Renal cortex interstitium (tissue), 11 donors: ENCODE measurements around the gene CUEDC1. TPM values are rescaled to one million over a fixed set of nuclear protein-coding genes. Genes with fewer than 3 reads are reported as not detected.

ENCODE experiments used
- DNase-seq, 11 donors: peaks; one replicate each; pipeline ENCODE4 v3.0.0-alpha.2; 2013; ENCODE audit warnings: low read depth in 9 of 11, low spot score in 4 of 11; ENCODE audit errors: extremely low read depth in 1 of 11
- polyA plus RNA-seq, 3 donors: library from polyadenylated mRNA; unstranded; fragments of 120-200 nt; gene quantifications; one replicate each; pipeline ENCODE4 v1.2.1, GENCODE V29; 2013; ENCODE audit not compliant: insufficient read length in 3 of 3

The CUEDC1 gene
- polyA plus RNA-seq, 3 donors, result 47.1 to 47.8 (median 47.7) TPM

DNA sequence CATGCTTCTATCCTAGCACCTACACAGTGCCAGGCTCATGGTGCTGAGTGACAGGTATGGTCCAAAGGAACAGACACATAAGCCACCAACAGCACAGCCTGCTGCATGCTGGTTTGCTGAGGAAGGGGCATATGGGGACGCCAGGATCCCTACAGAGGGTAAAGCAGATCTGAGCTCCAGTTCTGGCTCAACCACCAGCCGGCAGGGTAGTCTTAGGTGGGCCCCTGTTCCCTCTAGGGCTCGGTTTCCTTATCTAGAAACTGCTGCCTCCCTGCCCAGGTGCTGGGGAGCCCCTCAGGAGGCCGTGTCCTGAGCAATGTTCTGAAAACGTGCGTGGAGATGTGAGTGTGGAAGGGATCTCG is 81.2 kb downstream of the CUEDC1 start:
- no peak for DNase-seq

DNA sequence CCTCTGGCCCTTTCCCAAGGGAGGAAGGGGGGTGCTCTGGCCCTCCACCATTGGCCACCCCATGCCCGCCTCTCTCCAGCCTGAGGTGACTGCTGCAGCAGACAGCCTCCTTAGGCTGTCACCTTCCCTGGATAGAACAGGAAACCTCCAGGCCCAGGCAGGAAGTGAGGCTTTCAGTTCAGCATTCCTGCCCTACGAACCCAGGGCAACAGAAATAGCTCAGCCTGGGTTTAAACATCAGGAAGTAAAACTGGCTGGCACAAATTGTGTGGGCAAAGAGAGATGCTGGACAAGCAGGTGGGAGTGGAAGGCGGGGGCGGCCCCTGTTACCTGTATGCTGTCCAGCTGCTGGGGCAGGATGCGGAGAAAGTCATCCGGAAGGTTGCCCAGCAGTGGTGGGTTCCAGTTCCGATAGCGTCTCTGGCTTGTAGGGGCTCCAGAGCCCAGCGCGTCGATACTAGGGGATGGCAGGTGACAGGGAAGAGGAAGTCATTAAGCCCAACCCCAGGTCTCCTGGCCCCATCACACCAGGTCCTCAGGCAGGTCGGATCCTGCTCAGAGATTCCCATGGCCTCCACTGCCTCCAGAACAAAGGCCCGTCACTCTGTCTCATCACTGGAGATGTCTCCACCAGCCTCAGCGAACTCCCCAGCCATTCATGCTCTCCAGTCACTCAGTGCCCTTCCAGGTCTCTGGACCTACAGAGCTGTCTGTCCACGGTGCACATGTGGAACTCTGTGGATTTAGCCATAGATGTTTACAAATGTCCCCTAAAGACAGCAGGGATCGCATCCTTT is 81.8 kb downstream of the CUEDC1 start:
- DNase-seq, result no peak

DNA sequence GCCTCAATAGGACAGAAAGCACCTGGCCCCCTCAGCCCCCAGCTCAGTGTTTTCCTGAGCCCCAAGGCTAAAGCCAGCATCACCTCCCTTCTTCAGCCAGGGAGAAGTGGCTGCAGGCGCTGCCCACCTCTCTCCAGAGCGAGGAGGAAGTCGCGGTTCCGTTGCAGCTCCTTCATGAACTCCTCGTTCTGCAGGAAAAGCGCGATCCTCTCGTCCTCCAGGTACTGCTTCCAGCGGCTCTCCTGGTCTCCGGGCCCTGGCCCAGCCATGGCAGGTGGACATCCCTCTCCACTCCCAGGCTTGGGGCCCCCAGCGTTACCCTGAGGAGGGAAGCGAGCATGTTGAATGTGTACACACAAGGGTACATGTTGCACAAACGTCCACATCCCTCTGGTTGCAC is 82.7 kb downstream of the CUEDC1 start:
- DNase-seq, result no peak

DNA sequence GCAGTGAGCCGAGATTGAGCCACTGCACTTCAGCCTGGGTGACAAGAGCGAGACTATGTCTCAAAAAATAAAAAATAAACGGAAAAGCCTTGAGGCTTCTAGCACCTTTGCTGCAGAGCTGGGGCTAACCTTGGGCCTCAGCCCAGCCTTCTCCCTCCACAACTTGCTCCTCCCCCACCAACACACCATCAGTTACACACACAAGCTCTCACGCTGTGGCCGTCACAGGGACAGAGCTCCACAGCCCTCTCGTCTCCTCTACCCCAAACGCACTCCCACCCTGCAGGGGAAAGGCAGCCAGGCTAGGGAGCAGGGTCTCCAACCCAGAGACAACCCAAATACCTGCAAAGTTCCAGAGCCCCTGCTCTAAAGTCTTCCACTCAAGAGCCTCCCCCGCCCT is 83.3 kb downstream of the CUEDC1 start:
- no peak for DNase-seq

DNA sequence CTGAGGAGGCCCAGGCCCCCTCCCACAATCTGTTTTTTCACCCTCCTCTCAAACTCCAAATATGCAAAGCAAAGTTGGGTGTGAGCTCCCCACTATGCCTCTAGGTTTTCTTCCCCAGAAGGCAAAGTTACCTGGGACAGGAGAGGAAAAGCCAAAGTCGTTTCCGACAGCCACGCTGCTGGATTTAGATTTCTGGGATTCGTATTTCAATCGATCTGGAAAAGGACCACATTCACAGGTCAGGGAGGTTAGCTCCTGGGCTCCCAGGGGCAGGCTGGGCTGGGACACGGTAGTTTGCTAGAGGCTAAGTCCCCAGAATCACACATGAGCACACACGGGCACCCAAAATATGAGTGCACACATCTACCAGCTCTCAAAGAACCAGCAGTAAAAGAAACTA is 84.1 kb downstream of the CUEDC1 start:
- DNase-seq, result no peak

DNA sequence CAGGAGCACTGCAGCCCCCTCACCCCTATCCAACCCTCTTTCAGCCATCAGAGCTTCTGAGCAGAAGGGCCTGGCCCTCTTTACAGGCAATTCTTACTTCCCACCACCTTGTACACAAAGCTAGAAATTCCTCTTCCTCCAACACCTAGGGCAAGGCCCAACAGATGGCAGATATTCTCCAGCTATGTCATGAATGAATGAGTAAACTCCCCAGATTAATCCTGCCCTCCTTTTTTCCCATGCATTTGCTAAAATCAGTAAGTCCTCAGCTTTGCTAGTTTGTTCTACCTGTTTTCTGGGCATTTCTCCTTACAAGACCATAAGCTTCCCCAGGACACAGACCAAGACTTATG is 85.0 kb downstream of the CUEDC1 start:
- no peak for DNase-seq

DNA sequence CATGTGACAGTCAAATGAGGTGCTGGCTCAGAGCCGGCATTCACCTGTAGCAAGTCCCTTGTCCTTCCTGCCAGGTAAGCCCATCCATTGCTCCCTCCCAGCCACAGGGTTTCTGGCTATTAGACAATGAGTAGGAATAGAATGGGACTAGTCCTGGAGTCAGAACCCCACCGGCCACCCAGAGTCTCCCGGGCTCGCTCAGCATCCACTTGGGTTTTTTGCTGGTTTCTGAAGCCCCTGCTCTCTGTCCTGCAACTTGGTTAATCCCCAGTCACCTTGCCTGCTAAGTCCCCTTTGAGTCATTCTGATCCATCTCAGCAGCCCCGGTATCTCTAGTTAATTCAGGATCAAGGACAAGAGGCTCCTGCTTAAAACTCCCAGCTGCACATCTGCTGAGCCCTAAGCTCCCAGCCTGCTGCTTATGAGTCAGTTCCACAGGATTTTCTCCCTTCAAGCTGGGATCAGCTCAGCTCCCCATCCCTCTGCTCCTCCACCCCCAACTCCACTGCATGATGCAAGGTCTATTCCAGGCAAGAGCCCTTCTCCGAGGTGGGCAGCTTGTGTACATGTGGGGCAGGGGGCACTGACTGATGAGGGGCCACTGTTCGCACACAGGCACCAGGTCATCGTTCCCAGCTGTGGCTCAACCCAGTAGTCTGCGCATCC is 85.5 kb downstream of the CUEDC1 start:
- DNase-seq, result no peak

DNA sequence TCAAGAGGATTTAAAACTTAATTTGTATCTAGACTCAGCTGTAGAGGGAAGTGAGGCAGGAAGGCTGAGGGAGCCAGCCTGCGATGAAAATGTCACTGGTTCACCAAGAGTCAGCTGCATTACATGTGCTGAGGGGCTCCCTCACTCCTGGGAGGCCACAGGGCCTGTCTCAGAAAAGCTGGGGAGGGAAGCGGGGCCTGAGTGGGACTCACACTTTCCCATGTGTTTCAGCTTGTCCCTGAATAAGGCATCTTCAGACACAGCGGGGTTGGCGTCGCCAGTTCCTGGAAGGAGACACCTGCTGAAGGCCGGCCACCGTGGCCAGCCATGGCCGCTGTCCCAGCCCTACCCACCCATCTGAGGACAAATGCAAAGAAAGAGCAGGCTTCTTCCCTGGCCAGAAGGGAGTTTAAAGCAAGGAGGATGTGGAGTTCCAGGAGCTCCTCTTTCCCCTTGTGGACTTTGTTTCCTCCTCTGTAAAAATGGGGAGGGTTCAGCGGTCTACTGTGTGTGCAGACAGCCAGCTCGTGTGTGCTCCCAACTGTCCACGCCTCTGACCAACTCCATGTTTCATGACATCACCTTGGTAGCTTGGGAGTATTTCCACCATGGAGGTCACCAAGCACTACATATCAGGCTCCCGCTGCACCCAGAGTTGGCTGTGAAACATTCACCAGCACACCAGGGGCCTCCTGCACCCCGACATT is 86.1 kb downstream of the CUEDC1 start:
- DNase-seq, result no peak

DNA sequence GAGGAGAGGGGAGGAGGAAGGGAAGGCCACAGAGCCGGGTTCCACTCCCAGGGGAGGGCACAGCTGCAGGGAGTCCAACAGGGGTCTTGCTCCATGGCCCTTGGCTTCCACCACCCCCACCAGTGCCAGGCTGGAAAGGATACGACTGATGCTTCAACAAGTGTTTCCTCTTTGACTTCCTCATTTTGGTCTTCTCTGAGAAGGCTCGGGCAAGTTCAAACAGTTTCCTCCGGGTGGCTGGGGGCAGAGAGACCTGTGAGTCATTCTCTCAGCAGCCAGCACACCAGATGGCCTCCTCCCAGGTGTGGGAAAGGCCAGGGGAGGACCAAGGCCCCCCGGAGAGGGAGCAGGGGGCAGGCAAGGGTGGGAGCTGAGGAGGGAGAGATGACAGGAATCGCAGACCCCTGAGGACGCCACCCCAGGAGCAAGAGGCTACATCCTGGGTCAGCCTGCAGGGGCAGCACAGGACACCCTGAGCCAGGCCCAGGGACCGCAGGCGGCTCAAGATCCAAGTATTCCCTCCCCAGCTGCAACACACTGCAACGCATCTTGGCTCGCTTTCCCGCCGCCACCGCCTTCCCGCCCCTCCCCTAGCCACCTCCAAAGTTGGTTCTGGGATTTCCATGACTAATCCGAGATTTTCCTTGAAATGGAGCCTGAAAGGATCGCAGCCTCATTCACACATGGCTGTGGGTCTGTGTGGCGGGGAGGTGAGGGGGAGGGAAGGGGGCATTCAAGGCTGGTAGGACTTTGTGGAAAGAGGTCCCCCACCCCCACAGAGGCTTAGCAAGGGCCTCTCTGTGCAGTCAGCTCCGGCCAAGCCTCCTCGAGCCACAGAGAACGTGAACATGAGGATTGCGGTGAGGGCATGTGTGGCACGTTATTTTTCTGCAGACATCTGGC is 87.0 kb downstream of the CUEDC1 start:
- no peak for DNase-seq

DNA sequence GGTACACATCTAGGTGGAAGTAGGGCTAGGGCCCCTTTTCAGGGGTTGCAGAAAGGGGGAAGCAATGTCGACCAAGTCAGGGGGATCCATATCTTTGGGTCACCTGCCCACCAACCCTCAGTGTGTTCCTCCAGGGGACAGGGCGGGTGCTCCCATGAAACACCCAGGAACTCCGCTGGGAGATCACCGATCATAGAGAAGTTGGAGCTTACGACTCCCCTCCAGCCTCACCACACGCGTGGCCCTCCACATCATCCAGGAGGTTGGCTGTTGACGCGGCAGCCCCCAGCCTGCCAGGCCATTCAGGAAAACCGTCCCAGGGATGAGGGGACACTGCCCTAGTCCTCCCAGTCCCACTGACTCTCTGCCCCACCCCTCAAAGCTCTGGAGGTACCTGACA is 88.1 kb downstream of the CUEDC1 start:
- no peak for DNase-seq

DNA sequence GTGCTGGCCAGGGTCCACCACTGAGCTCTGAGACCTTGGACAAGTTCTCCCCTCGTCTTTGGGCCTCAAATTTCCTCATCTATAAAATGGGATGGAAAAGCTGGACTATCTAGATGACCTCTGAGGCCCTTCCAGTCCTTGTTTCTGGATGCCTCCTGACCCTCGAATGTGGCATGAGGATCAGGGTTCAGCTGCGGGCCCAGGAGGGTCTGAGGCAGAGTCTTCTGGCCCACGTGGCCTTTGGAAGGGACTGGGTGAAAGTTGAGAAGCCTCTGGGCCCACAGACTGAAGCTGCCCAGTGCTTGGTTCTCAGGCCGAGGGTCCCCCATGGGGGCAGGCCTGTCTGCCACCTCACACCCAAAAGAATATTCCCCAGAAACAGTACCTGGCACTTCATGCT is 88.5 kb downstream of the CUEDC1 start:
- no peak for DNase-seq

DNA sequence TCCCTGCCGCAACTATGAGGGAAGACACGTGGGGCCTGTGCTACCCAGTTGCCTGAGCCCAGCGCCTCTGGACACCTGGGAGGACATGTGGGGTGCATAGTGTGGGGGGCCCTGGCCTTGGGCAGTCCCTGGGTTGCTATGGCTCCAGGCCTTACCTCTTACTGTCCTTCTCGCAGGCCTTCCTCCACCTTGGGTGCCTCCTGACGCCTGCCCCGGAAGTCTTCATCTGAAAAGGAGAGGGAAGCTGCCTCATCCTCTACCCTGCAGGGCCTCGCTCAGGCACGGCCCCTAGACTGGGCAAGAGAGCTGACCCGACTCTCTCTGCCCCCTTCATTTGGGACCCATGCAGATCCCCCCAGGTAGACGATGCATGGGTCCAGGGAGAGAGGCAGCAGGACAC is 88.9 kb downstream of the CUEDC1 start:
- no peak for DNase-seq

DNA sequence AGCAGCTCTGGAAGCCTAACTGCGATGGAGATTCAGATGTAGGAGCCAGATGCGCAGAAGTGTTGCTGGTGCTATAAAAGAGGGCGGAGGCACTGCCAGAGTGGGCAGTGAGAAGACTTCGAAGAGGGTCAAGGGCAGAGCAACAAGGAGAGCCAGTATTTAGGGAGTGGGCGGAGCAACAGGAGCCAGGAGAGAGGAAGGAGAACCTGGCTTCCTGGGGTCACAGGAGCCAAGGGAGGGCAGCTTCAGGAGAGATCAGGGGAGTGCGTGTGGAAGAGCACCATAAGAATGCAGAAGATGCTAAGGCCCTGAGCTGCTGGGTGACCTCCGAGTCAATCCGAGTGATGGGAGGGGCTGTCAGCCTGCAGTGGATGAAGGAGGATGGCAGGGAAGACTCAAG is 90.9 kb downstream of the CUEDC1 start:
- DNase-seq, result no peak

DNA sequence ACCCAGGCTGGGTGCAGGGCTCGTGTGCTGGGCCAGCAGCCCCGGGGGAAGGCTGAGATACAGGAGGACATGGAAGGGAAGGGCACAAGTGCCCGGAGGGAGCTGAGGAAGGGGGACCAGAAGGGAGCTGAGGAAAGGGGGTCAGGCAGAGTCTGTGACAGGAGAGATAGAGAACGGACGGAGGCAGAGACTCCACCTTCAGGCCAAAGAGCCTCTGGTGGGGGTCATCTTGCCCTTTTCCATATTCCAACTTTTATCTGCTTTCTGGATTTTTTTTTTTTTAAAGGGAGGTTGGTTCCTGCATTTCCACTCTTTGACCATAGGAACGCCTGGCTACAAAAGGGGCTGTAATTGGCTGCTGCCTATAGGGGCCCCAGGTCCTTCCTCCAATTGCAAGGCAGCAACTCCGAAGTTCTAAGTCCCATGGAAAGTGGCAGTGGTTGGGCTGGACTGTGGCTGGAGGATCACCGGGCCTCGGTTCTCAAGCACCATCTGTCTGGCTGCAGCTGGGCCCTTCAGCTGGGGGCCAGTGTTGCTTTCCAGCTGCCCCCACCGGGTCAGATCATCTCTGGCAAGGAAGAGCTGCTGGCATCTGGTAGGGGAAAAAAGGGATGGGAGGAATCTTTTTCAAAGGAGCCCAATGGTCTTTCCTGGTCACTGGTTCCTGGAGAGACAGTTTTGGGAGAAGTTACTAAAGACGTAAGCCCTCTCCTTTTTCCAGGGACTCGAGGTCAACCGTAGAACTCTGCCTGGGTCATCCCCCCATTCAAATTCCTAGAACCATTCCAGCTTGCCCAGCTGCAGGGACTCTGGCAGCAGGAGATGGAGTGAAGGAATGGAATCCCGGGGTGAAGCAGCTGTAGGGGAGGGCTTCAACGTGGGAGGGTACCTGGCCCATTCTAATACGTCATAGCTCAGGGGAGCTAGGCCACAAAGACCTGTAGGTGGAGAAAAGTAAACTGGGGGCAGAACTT is 92.2 kb downstream of the CUEDC1 start:
- DNase-seq, result no peak

DNA sequence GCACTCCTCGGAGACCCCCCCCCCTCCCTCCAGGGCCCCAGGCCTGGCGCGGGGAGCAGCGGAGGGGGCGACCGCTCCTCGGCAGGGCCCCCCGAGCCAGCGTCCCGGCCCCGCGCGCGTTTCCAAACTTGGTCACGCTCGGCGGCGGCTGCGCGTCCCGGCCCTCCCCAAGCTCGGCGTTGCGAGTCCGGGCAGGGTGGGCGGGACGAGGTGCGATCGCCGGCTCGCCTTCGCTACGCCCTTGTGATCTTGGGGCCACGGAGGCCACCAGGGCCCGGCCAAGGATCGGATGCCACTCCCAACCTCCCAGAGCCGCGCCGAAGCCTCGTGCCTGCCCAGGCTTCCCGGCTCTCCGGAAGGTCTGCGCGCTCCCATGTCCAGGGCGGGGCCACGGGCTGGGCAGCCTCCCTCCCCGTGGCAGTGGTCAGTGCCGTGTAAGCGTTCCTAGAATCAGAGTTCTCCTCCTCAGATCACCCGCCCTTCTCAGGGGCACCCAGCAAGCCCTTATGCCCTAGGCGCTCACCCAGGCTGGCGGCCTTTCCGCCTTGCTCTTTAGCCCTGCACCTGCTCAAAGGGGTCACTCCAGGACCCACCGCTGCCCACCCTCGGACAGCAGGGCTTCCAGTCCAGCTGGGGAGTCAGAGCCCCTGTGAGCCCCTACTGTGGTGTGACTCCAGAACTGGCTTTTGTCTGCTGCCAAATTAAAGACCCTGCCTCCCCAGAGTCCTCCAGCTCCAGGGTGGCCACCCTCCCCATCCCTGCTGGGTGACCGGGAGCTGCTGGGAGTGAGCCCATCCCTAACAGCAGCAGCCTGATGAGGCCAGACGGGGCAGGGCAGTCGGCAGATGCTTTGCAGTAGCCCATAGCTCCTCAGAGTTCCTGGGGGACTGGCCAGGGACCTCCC is 93.2 kb downstream of the CUEDC1 start:
- DNase-seq, result peak in 1 of 11 donors; percentile 36

DNA sequence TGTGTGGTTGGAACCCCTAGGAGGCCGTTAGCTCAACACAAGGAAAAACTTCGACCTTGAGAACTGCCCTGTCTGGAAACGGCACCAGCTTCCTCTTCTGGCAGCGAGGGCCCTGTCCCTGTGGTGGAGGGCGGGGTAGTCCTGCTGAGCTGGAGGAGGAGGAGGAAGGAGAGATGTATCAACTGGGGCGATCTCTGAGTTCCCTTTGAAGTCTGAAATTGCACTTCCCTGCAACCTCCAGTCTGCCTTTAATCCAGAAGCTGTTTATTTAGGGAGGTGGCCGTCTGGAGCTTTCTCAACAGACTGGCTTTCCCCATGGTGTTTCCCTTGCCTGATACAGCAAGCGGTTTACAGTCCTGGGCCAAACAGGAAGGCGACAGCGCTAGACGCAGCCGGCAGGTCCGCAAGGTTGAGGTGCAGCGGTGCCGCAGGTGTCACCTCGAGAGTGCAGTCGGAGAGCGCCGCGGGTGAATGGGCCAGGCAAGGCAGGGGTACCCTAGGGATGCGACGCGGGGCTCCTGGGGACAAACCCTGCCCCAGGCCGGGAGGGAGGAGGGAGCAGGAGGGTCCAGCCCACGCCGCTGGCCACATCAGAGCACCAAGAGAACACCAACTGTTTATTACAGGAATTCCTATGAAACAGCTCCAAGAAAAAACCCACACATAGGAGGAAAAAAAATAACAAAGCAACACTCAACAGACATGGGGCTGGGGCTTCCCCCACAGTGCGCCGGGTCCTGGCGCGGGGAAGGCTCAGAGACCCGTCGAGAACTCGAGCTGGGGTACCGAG is 94.0 kb downstream of the CUEDC1 start:
- DNase-seq, result no peak
